K562 (cell line): Measurements from ENCODE around the gene HBG1. TPM values are rescaled to one million over a fixed set of nuclear protein-coding genes. Genes with fewer than 3 reads are reported as not detected.

Source experiments
- ATAC-seq: fragments of 200-7000 bp; cut with Tn5 transposase; 3 replicates; pipeline ENCODE4 v1.9.1; 2020; ENCODE audit warnings: moderate library complexity
- BruUV-seq: library from RNA; stranded (reverse); fragments of 400-500 nt; replicated peaks from 2 replicates; lab custom pipeline; 2021; lab: Mats Ljungman, UMichigan
- CTCF ChIA-PET: fragments of 300-600 bp; formaldehyde crosslinking; extraction: SDS; loops from one replicate; lab custom pipeline; 2021; ENCODE audit warnings: low intra/inter-chr PET ratio; lab: Yijun Ruan, JAX
- POLR2A ChIA-PET: fragments of 300-600, 350-650 bp; sonication (Branson Sonifier 250); formaldehyde crosslinking; extraction: SDS; loops from one replicate; lab custom pipeline; 2021; ENCODE audit warnings: antibody characterized with exemption, inconsistent platforms; lab: Yijun Ruan, JAX
- DNase-seq, 4 experiments: peaks; one replicate each; pipeline versions ENCODE4 v3.0.0 to v3.0.0-alpha.2; 2011 to 2018; ENCODE audit warnings: low spot score in 3 of 4, mixed read lengths in 3 of 4; ENCODE audit errors: extremely low read depth in 1 of 4
- FAIRE-seq: peaks from 2 replicates; lab custom pipeline; 2011; peaks lifted over from hg19 to GRCh38; lab: Jason Lieb, UNC
- H2AFZ ChIP-seq: 2 replicates; pipeline ENCODE4 v1.6.0; 2011; ENCODE audit warnings: low read depth, low read length, control low read depth, inconsistent platforms
- H3K27ac ChIP-seq: fragments of 200-600 bp; 3 replicates; pipeline ENCODE4 v1.8.0; 2011; ENCODE audit warnings: low read depth, mild to moderate bottlenecking, control low read depth, inconsistent platforms, low read length, moderate library complexity, mixed read lengths; ENCODE audit errors: extremely low read depth
- H3K27me3 ChIP-seq, 2 experiments: fragments of 300-600 bp in 1 of 2; 2 replicates in 1 of 2; 3 replicates in 1 of 2; pipeline versions ENCODE4 v1.6.0 to v1.8.0; 2011; ENCODE audit warnings: inconsistent platforms in 2 of 2, low read length in 2 of 2, mild to moderate bottlenecking in 1 of 2, mixed read lengths in 1 of 2, moderate library complexity in 1 of 2; ENCODE audit not compliant: control insufficient read depth in 2 of 2, insufficient read depth in 2 of 2
- H3K36me3 ChIP-seq: fragments of 300-600 bp; 3 replicates; pipeline ENCODE4 v1.8.0; 2011; ENCODE audit warnings: mild to moderate bottlenecking, low read length, inconsistent platforms; ENCODE audit not compliant: control insufficient read depth, insufficient read depth
- H3K4me1 ChIP-seq, 2 experiments: fragments of 200-600 bp in 1 of 2; replicated peaks in 1 of 2; 2 replicates in 1 of 2; 3 replicates in 1 of 2; pipeline versions ENCODE4 v1.5.1 to v1.8.0; 2011; ENCODE audit warnings: inconsistent platforms in 2 of 2, low read length in 2 of 2, mild to moderate bottlenecking in 1 of 2, mixed read lengths in 1 of 2, moderate library complexity in 1 of 2; ENCODE audit not compliant: control insufficient read depth in 2 of 2, insufficient read depth in 2 of 2
- H3K4me2 ChIP-seq: 2 replicates; pipeline ENCODE4 v1.6.1; 2011; ENCODE audit warnings: low read length, control low read depth, inconsistent platforms, mixed read lengths; ENCODE audit not compliant: insufficient read depth
- H3K4me3 ChIP-seq: fragments of 200-600 bp; sonication (generic), shearing (Covaris generic); 2 replicates; pipeline ENCODE4 v1.5.1; 2016; ENCODE audit warnings: control low read depth, inconsistent platforms
- H3K79me2 ChIP-seq: fragments of 200-600 bp; 3 replicates; pipeline ENCODE4 v1.8.0; 2011; ENCODE audit warnings: low read length, inconsistent platforms; ENCODE audit not compliant: control insufficient read depth, insufficient read depth
- H3K9ac ChIP-seq, 2 experiments: 2 replicates each; pipeline versions ENCODE4 v1.6.0 to v1.6.1; 2011; ENCODE audit warnings: low read depth in 2 of 2, low read length in 2 of 2, control low read depth in 1 of 2, inconsistent platforms in 1 of 2, mild to moderate bottlenecking in 1 of 2, mixed read lengths in 1 of 2; ENCODE audit not compliant: insufficient read depth in 1 of 2
- H3K9me1 ChIP-seq: one replicate; pipeline ENCODE4 v1.6.0; 2011; ENCODE audit warnings: inconsistent platforms, mild to moderate bottlenecking, low read length, moderate library complexity; ENCODE audit not compliant: control insufficient read depth, insufficient read depth
- H3K9me3 ChIP-seq: replicated peaks from 2 replicates; pipeline ENCODE4 v1.5.1; 2011; ENCODE audit warnings: low read depth, low read length, inconsistent platforms; ENCODE audit not compliant: control insufficient read depth, insufficient read depth
- H4K20me1 ChIP-seq: replicated peaks from 2 replicates; pipeline ENCODE4 v1.6.1; 2011; ENCODE audit warnings: low read length, inconsistent platforms, mixed read lengths; ENCODE audit not compliant: control insufficient read depth, insufficient read depth
- CBFB ChIP-seq: sonication (generic); formaldehyde crosslinking; IDR thresholded peaks from 2 replicates; pipeline ENCODE4 v1.4.0; 2020; ENCODE audit warnings: mild to moderate bottlenecking, missing genetic modification reagents
- CBX3 ChIP-seq, 2 experiments: IDR thresholded peaks; 1 replicate in 1 of 2; 2 replicates in 1 of 2; pipeline ENCODE4 v1.6.1; 2012; ENCODE audit warnings: inconsistent platforms in 2 of 2, low read length in 2 of 2, borderline replicate concordance in 1 of 2, control low read depth in 1 of 2
- DPF2 ChIP-seq: fragments of 450-650 bp; IDR thresholded peaks from 2 replicates; pipeline ENCODE4 v1.6.1; 2016
- EP400 ChIP-seq: fragments of 450-650 bp; IDR thresholded peaks from 2 replicates; pipeline ENCODE4 v1.6.1; 2017; ENCODE audit warnings: antibody characterized with exemption, mild to moderate bottlenecking, moderate library complexity
- HDAC3 ChIP-seq: fragments of 450-650 bp; IDR thresholded peaks from 2 replicates; pipeline ENCODE4 v1.6.1; 2018; ENCODE audit warnings: borderline replicate concordance, mild to moderate bottlenecking, moderate library complexity; ENCODE audit not compliant: partially characterized antibody
- HDGF ChIP-seq: fragments of 450-650 bp; IDR thresholded peaks from 2 replicates; pipeline ENCODE4 v1.6.1; 2016
- MED1 ChIP-seq: sonication (generic); formaldehyde crosslinking; IDR thresholded peaks from 2 replicates; pipeline ENCODE4 v1.8.1; 2023; ENCODE audit warnings: missing genetic modification reagents, borderline replicate concordance
- PBX2 ChIP-seq, 2 experiments: IDR thresholded peaks in 1 of 2; conservative IDR thresholded peaks in 1 of 2; 2 replicates each; pipeline ENCODE4 v1.6.1; 2016; ENCODE audit warnings: low read depth in 2 of 2, mild to moderate bottlenecking in 1 of 2, missing compliant biosample characterization in 1 of 2, missing genetic modification characterization in 1 of 2, moderate library complexity in 1 of 2
- SLC30A9 ChIP-seq: fragments of 250-450 bp; sonication (Bioruptor Pico); IDR thresholded peaks from 2 replicates; pipeline ENCODE4 v1.8.0; 2022; ENCODE audit warnings: mild to moderate bottlenecking, moderate library complexity
- TCF15 ChIP-seq: fragments of 250-450 bp; sonication (Bioruptor Pico); IDR thresholded peaks from 2 replicates; pipeline ENCODE4 v1.8.0; 2022; ENCODE audit warnings: moderate library complexity, mild to moderate bottlenecking, inconsistent platforms
- TCF7 ChIP-seq: sonication (generic); IDR thresholded peaks from 2 replicates; pipeline ENCODE4 v1.6.1; 2016; ENCODE audit warnings: antibody characterized with exemption, borderline replicate concordance
- ZKSCAN8 ChIP-seq: fragments of 200-800 bp; sonication (Bioruptor generic); IDR thresholded peaks from 2 replicates; pipeline ENCODE4 v1.6.1; 2016; ENCODE audit warnings: missing genetic modification characterization, missing compliant biosample characterization
- ZNF232 ChIP-seq: sonication (generic); formaldehyde crosslinking; IDR thresholded peaks from 2 replicates; pipeline ENCODE4 v1.8.0; 2022; ENCODE audit warnings: mild to moderate bottlenecking, missing genetic modification reagents
- ZNF24 ChIP-seq: fragments of 450-650 bp; IDR thresholded peaks from 2 replicates; pipeline ENCODE4 v1.6.1; 2016
- ZNF316 ChIP-seq: fragments of 450-650 bp; IDR thresholded peaks from 2 replicates; pipeline ENCODE4 v1.6.1; 2016
- WGBS: fragments of 100-300 bp; shearing (Covaris generic); methylation state at CpG from one replicate; pipeline ENCODE4 v1.1.6; 2016; ENCODE audit warnings: low coverage, mixed read lengths; ENCODE audit not compliant: insufficient coverage; ENCODE audit errors: missing lambda C conversion rate; 5-methylcytosine and 5-hydroxymethylcytosine counted together
- in situ Hi-C: fragments of 300-500 bp; cut with MboI; formaldehyde crosslinking; loops from 4 replicates; pipeline ENCODE4 v1.15.0; 2018; ENCODE audit warnings: inconsistent platforms, mixed read lengths
- intact Hi-C: fragments of 100-400 bp; cut with micrococcal nuclease; formaldehyde crosslinking; loops from 2 replicates; pipeline ENCODE4 v1.14.2; 2022
- polyA plus RNA-seq, 8 experiments: library from polyadenylated mRNA; depleted of rRNA in 4 of 8; stranded (reverse) in 5 of 8; unstranded in 3 of 8; fragments of >200 nt; fragmentation: Nextera tagmentation in 2 of 8; fragmentation: Illumina TruSeq in 1 of 8; extraction: Ambion mirVana in 2 of 8; extraction: Trizol in 1 of 8; gene quantifications; 2 replicates each; pipeline versions ENCODE4 v1.2.1 to v1.2.3, GENCODE V29; 2011 to 2014; ENCODE audit warnings: inconsistent platforms in 1 of 8, missing spikeins in 1 of 8
- total RNA-seq, 7 experiments: library from RNA; depleted of rRNA in 6 of 7; stranded (reverse); fragments of >200 nt in 6 of 7; fragmentation: Illumina TruSeq in 2 of 7; extraction: Trizol in 2 of 7; gene quantifications; 2 replicates each; pipeline versions ENCODE4 v1.2.1 to v1.2.3, GENCODE V29; 2011 to 2021; ENCODE audit warnings: low replicate concordance in 1 of 7
- TF ChIP-seq, protein P1 (sequence below): fragments of 450-650 bp; IDR thresholded peaks from 2 replicates; pipeline ENCODE4 v1.6.1; 2017; ENCODE audit warnings: antibody characterized with exemption, mild to moderate bottlenecking

Gene HBG1
- total and polyA plus RNA-seq, 9 of the 15 experiments (the other 6 are each of a cell fraction or from before 2014, with no cell fraction given), result 1,066 to 16,338 (median 4,898) TPM

DNA sequence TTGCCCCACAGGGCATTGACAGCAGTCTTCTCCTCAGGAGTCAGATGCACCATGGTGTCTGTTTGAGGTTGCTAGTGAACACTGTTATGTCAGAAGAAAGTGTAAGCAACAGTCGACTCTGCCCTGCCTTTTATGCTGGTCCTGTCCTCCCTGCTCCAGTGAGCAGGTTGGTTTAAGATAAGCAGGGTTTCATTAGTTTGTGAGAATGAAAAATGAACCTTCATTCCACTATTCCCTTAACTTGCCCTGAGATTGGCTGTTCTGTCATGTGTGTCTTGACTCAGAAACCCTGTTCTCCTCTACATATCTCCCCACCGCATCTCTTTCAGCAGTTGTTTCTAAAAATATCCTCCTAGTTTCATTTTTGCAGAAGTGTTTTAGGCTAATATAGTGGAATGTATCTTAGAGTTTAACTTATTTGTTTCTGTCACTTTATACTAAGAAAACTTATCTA, 15.2 kb downstream of the HBG1 start, which contains the start of gene HBD:
HBD (minus strand) TSS at position 103 of the 454 bp plus-strand sequence; CDS start at position 53, 50 bp downstream.
- no TSS peak for BruUV-seq
- peaks cover 11 to 40% of the 10 kb centered on the region in 2 experiments for H3K4me1 ChIP-seq
- WGBS, result 7% methylated on average over 2 of the region's 2 CpGs
- H3K4me3 ChIP-seq, result no peak within 1 kb of the TSS
- peak within 1 kb of the TSS; percentile 63 for H2AFZ ChIP-seq
- H3K27ac ChIP-seq, result peak within 1 kb of the TSS; percentile 52
- peak; percentile 88 for ATAC-seq
- H3K79me2 ChIP-seq, result peaks cover under 1% of the 10 kb centered on the region; the same call in 1 of the 3 replicates
- peak within 1 kb of the TSS; percentile 30 to 82; a peak in 2 of 4 replicates for H3K9ac ChIP-seq
- no peaks in the 10 kb centered on the region for H3K27me3 ChIP-seq
- H4K20me1 ChIP-seq, result no peaks in the 10 kb centered on the region
- CTCF ChIA-PET, result interaction anchor here (0.5 kb wide), 1 partner anchor 11 kb away, joined by 3 read pairs; no protein-coding TSS in a partner anchor
- peak; percentile 93 for FAIRE-seq
- no peaks in the 10 kb centered on the region for H3K9me3 ChIP-seq
- peak in 2 of 4 experiments; percentile 77 to 84 for DNase-seq
- intact Hi-C loops (no loop called here), in situ Hi-C loops (no loop called here)
- POLR2A ChIA-PET, result interaction anchor here (1.3 kb wide), 1 partner anchor 8 kb away, joined by 10 read pairs; no protein-coding TSS in a partner anchor
- no peaks in the 10 kb centered on the region; the same call in 2 of the 3 replicates for H3K36me3 ChIP-seq
- no peaks in the 10 kb centered on the region for H3K9me1 ChIP-seq
- H3K4me2 ChIP-seq, result peak within 1 kb of the TSS; percentile 67
- TF ChIP-seq ZNF316 (no peak), ZKSCAN8 (no peak), ZNF232 (CRISPR knock-in tag) (no peak), EP400 (0 out of 2 replicates have a peak, but pooled peaks have one; percentile 4), TCF15 (CRISPR knock-in tag) (no peak), CBFB (no peak), HDAC3 (peak; percentile 39), PBX2 (CRISPR knock-in tag; IDR thresholded peaks at IDR 0.05; ENCODE audit: low read depth) (no peak), PBX2 (tag; conservative IDR thresholded peaks at IDR 0.05; ENCODE audit: low read depth) (peak; percentile 81), TCF7 (no peak), ZNF24 (peak; percentile 43; the same call in 1 of the 2 replicates), DPF2 (peak; percentile 83), HDGF (no peak), CBX3 (IDR thresholded peaks at IDR 0.05; ENCODE audit: borderline replicate concordance in 1 of 2, low read length in 2 of 2) (peak in 1 of 2 experiments; percentile 49; a peak in 1 of 3 replicates), SLC30A9 (no peak), MED1 (CRISPR knock-in tag) (no peak)
- TF ChIP-seq, protein P1, sequence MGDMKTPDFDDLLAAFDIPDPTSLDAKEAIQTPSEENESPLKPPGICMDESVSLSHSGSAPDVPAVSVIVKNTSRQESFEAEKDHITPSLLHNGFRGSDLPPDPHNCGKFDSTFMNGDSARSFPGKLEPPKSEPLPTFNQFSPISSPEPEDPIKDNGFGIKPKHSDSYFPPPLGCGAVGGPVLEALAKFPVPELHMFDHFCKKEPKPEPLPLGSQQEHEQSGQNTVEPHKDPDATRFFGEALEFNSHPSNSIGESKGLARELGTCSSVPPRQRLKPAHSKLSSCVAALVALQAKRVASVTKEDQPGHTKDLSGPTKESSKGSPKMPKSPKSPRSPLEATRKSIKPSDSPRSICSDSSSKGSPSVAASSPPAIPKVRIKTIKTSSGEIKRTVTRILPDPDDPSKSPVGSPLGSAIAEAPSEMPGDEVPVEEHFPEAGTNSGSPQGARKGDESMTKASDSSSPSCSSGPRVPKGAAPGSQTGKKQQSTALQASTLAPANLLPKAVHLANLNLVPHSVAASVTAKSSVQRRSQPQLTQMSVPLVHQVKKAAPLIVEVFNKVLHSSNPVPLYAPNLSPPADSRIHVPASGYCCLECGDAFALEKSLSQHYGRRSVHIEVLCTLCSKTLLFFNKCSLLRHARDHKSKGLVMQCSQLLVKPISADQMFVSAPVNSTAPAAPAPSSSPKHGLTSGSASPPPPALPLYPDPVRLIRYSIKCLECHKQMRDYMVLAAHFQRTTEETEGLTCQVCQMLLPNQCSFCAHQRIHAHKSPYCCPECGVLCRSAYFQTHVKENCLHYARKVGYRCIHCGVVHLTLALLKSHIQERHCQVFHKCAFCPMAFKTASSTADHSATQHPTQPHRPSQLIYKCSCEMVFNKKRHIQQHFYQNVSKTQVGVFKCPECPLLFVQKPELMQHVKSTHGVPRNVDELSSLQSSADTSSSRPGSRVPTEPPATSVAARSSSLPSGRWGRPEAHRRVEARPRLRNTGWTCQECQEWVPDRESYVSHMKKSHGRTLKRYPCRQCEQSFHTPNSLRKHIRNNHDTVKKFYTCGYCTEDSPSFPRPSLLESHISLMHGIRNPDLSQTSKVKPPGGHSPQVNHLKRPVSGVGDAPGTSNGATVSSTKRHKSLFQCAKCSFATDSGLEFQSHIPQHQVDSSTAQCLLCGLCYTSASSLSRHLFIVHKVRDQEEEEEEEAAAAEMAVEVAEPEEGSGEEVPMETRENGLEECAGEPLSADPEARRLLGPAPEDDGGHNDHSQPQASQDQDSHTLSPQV, result peak; percentile 77
